GM19372 (cell line): ENCODE measurements around the gene SVIL.

ENCODE experiments used
- ATAC-seq: cut with Tn5 transposase; IDR thresholded peaks from one replicate; pipeline ENCODE4 v1.9.1; 2021; ENCODE audit warnings: mild to moderate bottlenecking, low read depth, moderate library complexity; ENCODE audit not compliant: unreplicated experiment

Gene SVIL

DNA sequence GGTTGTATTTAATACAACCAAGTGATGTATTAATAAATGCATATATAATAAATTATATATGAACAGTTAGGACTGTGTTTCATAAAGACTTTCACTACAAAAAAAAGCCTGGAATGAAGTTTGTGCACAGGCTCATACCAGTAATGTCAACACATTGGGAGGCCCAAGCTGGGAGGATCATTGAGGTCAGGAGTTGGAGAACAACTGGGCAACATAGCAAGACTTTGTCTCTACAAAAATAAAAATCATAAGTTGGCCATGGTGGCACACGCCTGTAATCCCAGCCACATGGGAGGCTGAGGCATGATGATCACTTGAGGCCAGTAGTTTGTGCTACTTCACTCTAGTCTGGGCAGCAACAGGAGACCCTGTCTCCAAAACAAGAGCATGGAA lies 15.8 kb upstream of the SVIL start:
- ATAC-seq = no peak

DNA sequence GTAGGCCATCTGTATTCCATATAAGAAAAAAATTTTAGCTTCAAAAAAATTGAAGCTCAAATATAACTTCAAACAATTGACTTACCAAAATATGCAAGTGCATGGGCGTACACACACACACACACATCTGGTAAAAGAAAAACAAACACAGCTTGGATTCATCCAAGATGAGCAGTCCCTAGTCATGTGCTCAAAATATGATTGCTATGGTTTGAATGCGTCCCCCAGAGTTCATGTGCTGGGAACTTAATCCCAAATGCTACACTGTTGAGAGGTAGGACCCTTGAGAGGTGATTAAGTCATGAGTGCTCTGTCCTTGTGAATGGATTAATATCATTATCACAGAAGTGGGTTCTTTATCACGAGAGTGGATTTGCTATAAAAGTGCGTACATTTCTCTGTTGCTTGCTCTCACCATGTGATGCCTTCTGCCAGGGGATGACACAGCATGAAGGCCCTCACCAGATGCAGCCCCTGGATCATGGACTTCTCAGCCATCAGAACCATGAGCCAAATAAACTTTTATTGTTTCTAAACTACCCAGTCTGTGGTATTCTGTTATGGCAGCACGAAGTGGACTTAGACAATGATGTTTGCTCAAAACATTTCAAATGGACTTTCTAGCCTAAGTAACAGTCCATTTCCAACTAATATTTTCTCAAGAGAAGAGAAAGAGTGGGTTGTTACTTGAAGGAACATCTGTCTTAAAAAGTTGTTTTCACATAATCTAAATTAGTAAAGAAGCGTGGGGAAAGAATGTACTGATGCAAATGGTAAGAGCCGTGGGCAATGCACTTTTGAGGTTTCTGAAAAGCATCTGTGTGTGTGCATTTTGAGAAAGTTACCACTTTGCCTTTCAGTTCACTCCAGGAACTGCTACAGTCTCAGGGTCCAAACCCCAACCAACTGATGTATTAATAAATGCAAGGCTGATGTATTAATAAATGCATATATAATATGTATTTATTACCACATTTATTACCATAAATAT lies 15.1 kb upstream of the SVIL start:
- no peak for ATAC-seq

DNA sequence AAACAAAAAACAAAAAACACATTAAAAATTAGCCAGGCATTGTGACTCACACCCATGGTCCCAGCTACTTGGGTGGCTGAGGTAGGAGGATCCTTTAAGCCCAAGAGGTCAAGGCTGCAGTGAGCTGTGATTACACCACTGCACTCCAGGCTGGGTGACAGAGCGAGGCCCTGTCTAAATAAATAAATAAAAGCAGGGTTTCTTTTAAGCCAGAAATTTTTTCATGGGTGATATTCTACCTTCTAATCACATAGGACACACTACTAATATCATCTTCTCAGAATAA lies 14.2 kb upstream of the SVIL start:
- no peak for ATAC-seq

DNA sequence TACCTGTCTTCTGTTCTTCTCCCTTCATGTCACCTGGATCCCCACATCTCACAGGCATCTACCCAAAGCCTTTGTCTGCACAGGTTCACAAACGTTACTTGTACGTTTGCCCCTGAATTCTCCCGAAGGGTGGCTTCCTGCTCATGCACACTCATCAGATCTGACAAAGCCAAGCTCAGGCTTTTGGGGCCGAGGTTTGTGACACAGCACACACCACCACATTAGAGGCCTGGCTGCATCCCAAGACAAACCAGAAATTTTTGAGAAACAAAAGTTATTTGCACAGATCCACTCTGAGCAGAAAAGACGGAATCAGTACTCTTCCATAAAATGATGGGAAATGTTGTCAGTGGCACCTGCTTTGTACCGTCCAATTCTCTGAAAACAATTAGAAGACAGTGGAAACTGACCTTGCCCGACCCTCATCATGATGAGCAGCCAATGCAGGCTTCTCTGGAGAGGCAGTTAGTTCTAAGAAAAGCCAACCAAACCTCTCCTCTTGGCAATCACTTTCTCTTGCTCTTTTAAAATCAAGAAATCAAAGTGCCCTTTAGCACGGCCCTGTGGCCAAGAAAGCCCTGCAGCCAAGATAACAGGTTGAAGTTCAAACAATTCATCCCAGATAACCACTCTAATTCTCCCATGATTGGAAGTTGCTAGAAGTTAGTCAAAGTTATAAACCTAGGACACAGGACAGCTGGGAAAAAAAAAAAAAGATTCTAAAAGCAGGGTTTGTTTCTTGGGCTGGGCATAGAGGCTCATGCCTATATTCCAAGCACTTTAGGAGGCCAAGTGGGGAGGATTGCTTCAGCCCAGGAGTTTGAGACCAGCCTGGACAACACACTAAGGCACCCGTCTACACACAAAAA lies 13.6 kb upstream of the SVIL start:
- no peak for ATAC-seq

DNA sequence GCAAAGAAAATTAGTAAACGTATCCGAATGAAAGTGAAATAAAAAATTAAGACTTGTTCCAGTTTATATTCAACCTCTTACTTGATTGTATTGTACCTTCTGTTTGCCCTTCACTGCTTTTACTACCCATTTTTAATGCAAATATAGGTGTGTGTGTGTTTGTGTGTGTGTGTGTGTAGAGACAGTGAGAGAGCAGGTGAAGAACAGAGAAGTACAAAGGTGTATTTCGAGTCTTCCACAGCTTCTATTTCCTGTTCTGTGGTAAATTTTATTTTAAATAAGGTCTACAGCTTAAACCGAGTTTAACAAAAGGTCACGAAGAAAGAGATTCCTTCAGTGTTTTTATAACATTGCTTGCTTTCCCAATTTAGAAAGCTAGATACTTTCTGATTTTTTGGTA lies 12.7 kb upstream of the SVIL start:
- ATAC-seq = no peak

DNA sequence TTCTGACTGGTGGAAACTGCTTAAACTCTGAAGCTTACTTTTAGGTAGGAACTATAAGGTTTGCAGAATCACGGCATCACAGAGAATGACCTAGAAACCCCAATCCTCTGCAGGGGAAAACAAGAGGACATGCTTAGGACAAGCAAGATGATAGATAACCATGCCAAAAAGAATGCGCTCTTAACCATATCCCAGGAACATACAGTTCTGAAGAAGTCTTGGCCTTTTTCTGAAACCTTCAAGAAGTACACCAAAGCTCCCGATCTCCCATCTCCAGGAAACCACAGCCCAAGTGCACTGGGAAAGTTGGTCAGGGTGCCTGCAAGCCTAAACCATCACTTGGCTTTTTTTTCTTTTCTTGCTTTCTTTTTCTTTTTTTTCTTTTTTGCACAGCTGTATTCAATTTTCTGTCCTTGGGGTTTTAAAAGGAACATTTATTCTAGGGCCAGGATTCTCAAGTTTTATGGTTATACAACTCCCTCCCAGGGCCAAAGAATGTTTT lies 12.2 kb upstream of the SVIL start:
- no peak for ATAC-seq

DNA sequence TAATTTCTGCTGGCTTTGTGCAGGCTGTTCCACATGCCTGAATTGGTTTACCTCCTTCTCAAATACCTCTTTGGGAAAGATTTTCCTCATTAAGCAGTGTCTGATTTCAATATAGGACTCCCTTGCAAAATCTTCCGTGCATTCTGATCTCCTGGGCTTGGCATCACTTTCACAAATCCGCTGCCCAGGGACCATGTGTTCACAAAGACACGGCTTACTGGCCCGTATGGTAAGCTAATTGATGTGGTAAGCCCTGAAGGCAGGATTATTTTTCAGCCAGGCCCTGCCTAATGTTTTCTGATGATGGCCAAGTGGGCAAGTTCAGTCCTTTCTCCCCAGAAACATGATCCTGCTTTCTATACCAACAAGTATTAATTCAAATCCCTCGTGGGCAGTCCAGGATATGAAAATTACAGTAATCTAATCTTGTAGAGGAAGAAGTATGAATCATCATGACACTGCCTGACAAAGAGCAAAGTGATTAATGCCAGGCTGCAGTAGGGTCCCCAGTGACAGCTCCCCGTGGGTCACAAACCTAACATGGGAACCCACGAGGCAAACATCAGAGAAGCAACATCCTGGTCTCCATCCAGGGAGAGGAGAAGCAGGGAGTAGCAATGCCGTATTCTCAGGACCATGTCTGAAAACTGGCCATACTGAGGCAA lies 11.6 kb upstream of the SVIL start:
- no peak for ATAC-seq

DNA sequence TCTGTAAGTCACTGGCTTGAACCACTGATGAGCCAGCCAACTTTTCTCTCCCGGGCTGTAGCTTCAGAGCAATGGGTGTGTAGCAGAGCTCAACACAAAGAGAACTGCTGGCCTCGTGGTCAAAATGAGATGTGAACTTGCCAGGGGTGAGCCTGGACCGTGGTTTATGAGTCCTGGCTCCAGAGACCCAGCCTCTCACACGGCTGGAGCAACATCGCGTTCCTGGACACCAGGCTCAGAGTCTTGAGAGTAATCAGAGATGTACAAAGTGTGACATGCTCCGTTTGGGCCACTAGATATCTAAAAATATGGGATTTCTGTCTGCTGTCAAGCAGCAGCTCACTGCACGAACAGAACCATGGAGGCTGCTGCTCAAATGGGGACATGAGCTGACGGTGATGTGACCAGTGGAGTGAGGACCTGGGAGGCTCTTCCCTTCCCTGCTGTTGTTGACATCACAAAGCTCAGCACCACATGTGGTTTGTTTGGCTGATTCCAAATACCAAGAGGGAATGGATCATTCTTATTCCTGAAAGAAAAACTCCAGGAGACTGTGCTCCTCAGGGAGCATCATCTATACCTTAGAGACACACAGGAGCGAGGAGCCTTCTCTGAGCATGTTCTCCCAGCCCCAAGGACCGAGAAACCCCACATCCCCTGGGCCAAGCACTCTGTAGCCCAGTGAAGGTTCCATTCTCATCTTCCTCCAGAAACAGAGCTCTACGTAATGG lies 9.2 kb upstream of the SVIL start:
- ATAC-seq = no peak

DNA sequence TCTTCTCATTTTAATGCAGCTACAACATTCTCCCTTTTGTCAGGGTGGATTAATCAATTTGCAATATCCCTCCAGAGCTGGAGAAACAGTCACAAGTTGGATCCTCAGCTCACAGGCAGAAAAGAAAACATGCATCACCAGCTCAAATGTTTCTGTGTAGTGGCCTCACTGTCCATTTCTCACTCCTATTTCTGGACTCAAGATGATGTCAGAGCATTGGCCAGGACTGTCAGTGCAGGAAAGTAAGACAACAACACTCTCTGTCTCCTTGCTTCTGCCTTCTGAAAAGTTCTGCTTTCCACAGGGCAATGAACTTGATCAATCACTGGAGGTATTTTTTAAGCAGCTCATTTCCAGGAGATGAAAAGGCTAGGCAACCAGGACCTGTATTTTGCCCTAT lies 8.2 kb upstream of the SVIL start:
- no peak for ATAC-seq

DNA sequence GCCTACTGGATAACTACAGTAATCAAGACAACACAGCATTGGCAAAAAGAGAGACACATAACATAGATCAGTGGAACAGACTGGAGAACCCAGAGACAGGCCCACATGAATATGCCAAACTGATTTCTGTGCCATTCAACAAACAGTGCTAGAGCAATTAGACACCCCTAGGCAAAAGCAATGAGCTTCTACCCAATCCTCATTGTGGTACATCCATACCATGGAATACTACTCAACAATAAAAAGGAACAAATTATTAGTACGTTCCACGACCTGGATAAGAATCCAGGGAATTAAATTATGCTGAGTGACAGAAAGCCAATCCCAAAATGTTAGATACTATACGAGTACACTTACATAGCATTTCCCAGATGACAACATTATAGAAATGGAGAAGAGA lies 2.8 kb upstream of the SVIL start:
- no peak for ATAC-seq

DNA sequence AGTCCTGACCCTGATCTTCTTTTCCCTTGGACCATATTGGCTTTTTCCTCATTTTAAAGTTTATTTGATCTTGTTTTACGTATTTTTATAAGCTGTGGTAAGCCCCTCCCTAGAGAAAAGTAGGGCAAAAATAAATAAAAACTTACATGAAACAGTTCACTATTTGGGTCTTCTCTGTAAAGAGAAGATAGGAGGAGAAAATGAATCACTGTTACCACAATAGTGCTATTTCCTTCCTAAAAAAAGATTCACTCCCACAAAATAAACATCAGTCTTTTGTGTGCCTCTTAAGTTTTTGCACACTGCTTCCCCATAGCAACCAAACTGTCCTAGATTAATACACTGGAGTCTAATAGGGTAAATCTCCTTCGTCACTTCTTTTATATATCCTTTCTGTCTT lies 1.4 kb upstream of the SVIL start:
- ATAC-seq = no peak

DNA sequence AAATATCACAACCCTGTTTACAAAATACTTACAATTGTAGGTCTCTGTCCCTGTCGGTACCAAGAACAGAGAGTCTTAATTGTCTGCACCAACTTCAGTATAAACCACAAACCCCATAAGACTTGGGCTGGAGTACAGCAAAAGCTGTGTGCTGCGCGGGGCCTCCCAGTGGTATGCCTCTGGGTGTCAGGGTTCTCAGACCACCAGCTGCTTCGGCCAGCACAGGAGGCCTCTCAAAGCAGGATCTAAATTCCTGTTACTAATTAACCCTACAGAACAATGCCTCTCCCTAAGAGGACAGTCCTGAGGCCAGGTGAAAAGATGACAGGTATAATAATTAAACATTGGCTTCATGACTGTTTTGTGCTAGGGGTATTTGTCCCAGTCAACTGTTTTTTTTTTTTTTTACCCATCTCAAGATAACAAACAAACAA lies 957 bp upstream of the SVIL start:
- no peak for ATAC-seq

DNA sequence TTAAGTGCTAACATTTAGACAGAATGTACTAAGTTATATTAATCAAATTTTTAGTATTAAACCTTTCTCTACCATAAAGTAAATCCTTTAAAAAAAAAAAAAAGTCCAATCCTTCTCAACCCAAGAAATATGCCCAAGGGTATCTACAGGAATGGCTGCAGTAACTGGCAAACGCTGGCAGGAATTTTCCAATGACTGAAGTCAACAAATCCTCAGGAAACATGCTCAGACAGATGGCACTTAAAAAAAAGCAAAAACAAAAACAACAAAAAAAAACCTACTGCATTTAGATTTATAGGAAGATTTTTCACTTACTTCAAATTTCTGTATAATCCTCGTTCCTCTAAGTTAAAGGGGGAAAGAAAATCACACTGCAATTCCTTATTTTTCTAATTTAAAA lies 666 bp downstream of the SVIL start:
- ATAC-seq = no peak

DNA sequence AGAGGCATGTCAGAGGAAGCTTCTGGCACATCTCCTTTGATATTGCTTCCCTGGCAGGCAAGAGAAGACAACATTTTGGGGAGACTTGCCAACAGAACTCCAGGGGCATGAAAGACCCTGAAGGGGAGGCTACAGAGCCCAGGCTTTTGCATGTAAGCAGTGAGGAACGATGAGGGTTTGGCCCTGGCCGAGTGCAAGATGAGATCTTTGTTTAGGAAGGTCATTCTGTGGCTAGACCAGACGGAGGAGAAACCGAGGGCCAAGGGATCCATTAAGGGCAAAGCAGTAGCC lies 3.8 kb downstream of the SVIL start:
- ATAC-seq = no peak

DNA sequence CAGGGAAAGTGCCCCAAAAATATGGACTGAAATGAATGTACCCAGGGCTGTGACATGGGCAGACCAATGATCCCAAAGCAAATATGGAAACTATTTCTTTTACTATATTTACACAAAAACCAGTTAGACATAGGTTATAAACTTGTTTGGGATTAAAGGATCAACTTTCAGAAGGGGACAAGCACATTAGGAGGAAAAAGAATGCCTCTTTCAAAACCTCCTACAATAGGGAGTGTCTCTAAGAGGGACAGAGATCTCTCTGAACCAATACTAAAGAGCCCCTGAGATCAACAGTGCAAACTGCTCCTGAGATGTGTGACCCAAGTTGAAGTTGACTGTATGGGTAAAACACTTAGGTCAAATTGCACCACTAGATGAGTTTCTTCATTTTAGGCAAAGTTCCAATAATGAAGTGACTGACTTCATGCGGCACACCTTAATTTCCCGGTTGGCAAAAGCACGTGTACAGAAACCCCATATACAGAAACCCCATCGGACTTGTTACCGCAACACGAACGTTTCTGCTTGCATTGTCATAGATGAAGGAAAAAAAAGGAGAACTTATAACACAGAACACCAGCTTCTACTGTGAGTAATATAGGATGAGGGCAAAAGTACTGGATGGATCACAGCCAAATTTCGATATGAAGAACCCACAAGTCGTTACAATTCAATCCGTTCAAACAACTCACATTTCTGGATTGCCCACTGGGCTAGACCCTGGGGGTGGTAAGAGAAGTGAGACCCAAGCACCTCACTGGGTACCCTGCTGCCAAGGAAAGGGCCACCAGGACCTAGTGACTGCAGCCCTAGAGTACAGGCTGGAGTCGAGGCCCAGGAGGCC lies 4.3 kb downstream of the SVIL start:
- no peak for ATAC-seq

DNA sequence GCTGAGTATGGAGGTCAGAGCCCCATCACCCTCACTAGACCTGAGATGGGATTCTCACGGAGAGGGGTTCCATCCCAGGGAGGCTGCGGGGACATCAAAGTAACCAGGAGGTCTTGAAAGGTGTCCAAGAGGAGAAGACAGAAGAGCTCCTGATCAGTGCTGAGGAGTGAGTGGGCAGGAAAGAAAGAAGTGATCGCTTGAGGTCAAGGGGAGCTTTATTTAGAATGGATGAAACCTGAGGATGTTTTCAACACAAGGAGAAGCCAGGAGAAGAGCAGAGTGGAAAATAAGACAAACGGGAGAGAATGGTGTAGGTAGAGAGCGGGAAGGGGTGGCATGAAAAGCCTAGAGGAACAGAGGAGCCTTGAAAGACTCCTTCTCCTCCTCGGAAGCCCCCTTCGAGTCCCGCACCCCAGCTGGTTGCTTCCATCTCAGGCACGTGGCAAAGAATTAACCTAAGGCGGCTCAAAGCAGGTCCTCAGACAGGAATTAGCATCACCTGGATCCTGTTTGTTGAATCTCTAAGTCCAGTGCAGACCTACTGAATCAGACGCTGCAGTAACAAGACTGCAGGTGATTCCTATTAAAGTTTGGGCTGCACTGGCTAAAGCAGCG lies 5.8 kb downstream of the SVIL start:
- no peak for ATAC-seq

DNA sequence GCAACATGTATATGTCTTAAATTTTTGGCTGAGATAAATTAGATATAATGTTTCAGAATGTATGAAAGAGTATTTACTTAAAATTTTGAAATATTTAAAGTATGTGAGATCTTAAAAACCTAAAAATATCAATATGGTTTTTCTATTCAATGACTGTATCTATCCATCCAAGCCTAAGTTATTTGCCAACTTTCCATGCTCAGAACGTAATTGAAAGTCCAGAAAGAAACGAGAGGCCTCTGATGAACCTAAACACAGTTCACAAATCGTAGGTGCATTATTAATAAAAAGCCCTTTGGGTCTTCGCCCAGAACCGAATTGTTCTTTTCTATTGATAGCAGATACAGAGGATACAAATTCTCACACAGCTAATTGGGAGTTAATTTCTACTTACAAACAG lies 6.5 kb downstream of the SVIL start:
- ATAC-seq = no peak

DNA sequence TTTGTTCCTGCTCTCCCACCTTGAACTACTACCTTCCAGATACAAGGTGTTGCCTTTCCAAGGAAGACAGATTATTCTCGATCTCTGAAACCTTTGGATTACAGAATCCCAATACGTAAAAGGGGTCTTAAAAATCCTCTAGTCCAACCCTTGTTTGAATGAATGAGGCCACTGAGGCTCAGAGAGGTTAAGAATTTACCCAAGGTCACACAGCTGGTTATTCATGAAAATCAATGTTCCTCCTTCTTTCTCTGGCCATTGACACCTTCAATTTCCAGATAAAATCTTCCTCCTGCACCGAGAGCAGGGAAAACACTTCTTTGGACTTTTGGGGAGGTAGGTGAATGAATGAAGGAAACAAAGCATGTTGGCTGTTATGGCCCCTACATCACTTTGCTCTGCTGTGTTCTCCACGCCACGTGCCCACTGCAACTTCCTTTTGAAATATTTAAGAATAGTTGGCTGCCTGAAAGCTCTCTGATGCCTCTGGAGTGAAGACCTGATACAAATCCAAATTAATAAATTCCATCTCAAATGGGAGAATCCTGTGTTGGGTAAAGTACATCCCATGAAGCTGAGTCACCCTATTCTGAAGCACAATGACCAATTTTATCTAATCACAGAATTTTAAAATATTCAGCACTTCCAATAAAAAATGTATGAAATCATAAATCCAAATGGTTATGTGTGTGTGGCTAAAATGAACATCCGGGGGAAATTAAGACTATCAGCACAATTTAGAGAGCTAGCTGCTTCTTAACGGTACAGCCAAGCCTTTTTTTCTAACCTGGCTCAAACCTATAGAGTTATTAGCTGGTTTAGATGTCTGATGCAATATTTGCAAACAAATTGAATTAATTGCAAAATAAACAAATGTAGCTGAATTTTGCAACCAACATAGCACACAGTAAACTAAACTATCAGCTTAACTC lies 7.3 kb downstream of the SVIL start:
- ATAC-seq = no peak
